Esophagus muscularis mucosa (tissue), 4 donors: Measurements from ENCODE around the gene KCNQ2. TPM values are rescaled to one million over a fixed set of nuclear protein-coding genes. Genes with fewer than 3 reads are reported as not detected.

Experiments used
- DNase-seq: peaks from one replicate; pipeline ENCODE4 v3.0.0-alpha.2; 2017; ENCODE audit errors: extremely low spot score
- H3K27ac ChIP-seq, 4 donors: fragments of 200-600 bp; sonication (generic); replicated peaks in 1 of 4; 1 replicate in 3 of 4; 2 replicates in 1 of 4; pipeline ENCODE4 v1.5.1; 2016 to 2019; ENCODE audit warnings: mild to moderate bottlenecking in 1 of 4
- H3K27me3 ChIP-seq, 4 donors: fragments of 200-600 bp; sonication (generic); one replicate each; pipeline versions ENCODE4 v1.5.1 to v1.6.0; 2016 to 2019
- H3K36me3 ChIP-seq, 4 donors: fragments of 200-600 bp; sonication (generic); one replicate each; pipeline ENCODE4 v1.5.1; 2016 to 2019
- H3K4me1 ChIP-seq, 4 donors: fragments of 200-600 bp; sonication (generic); one replicate each; pipeline ENCODE4 v1.5.1; 2016 to 2019
- H3K4me3 ChIP-seq, 4 donors: fragments of 200-600 bp; sonication (generic); 1 replicate in 2 of 4; 2 replicates in 2 of 4; pipeline ENCODE4 v1.5.1; 2016 to 2019; ENCODE audit warnings: mild to moderate bottlenecking in 4 of 4, moderate library complexity in 1 of 4
- H3K9me3 ChIP-seq, 4 donors: fragments of 200-600 bp; sonication (generic); 1 replicate in 3 of 4; 2 replicates in 1 of 4; pipeline ENCODE4 v1.5.1; 2016 to 2019
- EP300 ChIP-seq: sonication (generic); formaldehyde crosslinking; IDR thresholded peaks from one replicate; pipeline ENCODE4 v1.6.1; 2017; ENCODE audit warnings: antibody characterized with exemption
- POLR2A ChIP-seq: fragments of 450-650 bp; IDR thresholded peaks from one replicate; pipeline ENCODE4 v1.6.1; 2017; ENCODE audit warnings: antibody characterized with exemption, moderate library complexity, mild to moderate bottlenecking, low read depth
- POLR2AphosphoS5 ChIP-seq, 2 donors: sonication (generic); formaldehyde crosslinking; IDR thresholded peaks; one replicate each; pipeline ENCODE4 v1.6.1; 2017; ENCODE audit warnings: antibody characterized with exemption in 2 of 2
- WGBS: methylation state at CpG from one replicate; pipeline ENCODE4 v1.1.5; 2018; 5-methylcytosine and 5-hydroxymethylcytosine counted together
- intact Hi-C: fragments of 100-400 bp; cut with DNase I; formaldehyde crosslinking; loops from one replicate; pipeline ENCODE4 v1.15.1; 2023
- total RNA-seq, 4 donors: library from RNA; depleted of rRNA; stranded (reverse); fragments of >200 nt; gene quantifications; one replicate each; pipeline versions ENCODE4 v1.1.0 to v1.2.1, GENCODE V29; 2016
- TF ChIP-seq, protein P1 (sequence below), 3 experiments: fragments of 200-600 bp in 2 of 3; fragments of 450-650 bp in 1 of 3; sonication (generic) in 2 of 3; IDR thresholded peaks; one replicate each; pipeline ENCODE4 v1.5.1; 2017 to 2019; ENCODE audit warnings: antibody characterized with exemption in 3 of 3, mild to moderate bottlenecking in 2 of 3, moderate library complexity in 1 of 3

The KCNQ2 gene
- total RNA-seq, 4 donors from 2014 or later = 0.11 to 1.6 (median 0.50) TPM; not detected in 1

DNA sequence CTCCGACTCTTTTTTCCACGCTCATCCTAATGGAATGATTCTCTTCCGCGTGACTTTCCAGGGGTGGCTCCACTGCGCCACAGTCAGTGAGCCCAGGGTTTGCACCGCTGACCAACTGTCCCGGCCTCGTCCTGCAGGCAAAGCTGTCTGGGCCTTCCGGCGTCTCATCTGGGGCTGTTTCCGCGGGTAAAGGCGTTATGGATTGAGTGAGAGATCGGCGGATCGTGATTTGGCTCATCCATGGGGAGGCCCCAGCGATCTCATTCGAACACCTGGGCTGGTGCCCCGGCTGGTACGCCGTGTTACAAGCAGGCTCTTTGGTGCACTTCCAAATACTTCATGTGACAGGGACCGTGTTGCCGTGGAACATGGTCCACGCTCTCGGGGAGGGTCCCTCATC lies 47.8 kb downstream of the KCNQ2 start:
- H3K9me3 ChIP-seq = peaks cover 0 to 6% (median 0%) of the 10 kb centered on the region in 4 donors
- WGBS = 96% methylated on average over 14 of the region's 25 CpGs
- TF ChIP-seq POLR2A (no peak), EP300 (no peak), POLR2AphosphoS5 (IDR thresholded peaks at IDR 0.05) (no peak)
- TF ChIP-seq, protein P1, sequence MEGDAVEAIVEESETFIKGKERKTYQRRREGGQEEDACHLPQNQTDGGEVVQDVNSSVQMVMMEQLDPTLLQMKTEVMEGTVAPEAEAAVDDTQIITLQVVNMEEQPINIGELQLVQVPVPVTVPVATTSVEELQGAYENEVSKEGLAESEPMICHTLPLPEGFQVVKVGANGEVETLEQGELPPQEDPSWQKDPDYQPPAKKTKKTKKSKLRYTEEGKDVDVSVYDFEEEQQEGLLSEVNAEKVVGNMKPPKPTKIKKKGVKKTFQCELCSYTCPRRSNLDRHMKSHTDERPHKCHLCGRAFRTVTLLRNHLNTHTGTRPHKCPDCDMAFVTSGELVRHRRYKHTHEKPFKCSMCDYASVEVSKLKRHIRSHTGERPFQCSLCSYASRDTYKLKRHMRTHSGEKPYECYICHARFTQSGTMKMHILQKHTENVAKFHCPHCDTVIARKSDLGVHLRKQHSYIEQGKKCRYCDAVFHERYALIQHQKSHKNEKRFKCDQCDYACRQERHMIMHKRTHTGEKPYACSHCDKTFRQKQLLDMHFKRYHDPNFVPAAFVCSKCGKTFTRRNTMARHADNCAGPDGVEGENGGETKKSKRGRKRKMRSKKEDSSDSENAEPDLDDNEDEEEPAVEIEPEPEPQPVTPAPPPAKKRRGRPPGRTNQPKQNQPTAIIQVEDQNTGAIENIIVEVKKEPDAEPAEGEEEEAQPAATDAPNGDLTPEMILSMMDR (IDR thresholded peaks at IDR 0.05) = no peak
- no peak for DNase-seq
- no peaks in the 10 kb centered on the region for H3K4me1 ChIP-seq
- peaks cover 0 to 72% (median 0%) of the 10 kb centered on the region in 4 donors for H3K27me3 ChIP-seq
- no peak overlapping the region for H3K27ac ChIP-seq
- intact Hi-C loops = no loop called here
- H3K4me3 ChIP-seq = no peak overlapping the region
- H3K36me3 ChIP-seq = no peaks in the 10 kb centered on the region

DNA sequence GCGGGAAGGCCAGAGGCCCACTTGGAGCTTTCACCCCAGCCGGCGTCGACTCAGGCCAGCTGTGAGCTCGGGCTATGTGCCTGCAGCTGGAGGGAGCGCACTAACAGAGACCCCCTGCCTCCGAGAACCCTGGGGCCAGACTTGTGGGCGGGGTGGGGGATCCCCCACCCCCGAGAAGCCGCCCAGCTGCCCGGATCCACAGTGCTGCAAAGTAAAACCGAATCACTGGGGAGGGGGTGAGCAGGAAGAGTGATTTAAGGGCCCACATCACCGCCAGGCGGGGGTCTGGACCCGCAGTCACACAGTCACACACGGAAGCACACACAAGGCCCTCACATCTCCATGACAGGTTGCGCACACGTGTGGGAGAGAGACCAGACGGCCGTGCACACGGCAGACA lies 48.7 kb downstream of the KCNQ2 start:
- H3K27me3 ChIP-seq = peaks cover 0 to 72% (median 0%) of the 10 kb centered on the region in 4 donors
- H3K27ac ChIP-seq = no peak overlapping the region
- H3K9me3 ChIP-seq = peaks cover 0 to 6% (median 0%) of the 10 kb centered on the region in 4 donors
- TF ChIP-seq, protein P1 (IDR thresholded peaks at IDR 0.05) = no peak
- no peak for TF ChIP-seq EP300
- no peak for TF ChIP-seq POLR2A
- TF ChIP-seq POLR2AphosphoS5 (IDR thresholded peaks at IDR 0.05) = no peak
- H3K36me3 ChIP-seq = no peaks in the 10 kb centered on the region
- no peaks in the 10 kb centered on the region for H3K4me1 ChIP-seq
- DNase-seq = no peak
- 69% methylated on average over 19 of the region's 21 CpGs for WGBS
- intact Hi-C loops = no loop called here
- H3K4me3 ChIP-seq = no peak overlapping the region

DNA sequence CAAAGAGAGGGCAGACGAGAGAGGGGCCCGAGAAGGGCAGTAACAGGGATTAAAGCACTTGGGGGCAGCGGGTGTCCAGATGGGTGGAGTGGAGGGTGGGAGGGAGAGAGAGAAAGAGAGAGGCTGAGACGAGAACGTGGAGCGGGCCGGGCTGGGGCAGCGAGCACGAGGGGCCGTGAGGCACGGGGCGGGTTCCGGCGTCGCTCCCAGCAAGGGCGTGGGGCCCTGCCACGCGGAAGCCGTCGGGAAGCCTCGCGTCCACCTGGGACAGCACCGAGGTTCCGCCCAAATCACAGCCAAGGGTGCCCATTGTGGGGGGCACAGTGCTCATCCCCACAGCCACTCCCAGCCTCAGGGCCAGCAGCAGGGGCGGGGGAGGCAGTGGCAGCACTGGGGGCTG lies 49.8 kb downstream of the KCNQ2 start:
- 88% methylated on average over 24 of the region's 25 CpGs for WGBS
- Histone ChIP-seq H3K4me3 (no peak overlapping the region), H3K27me3 (peaks cover 0 to 72% (median 0%) of the 10 kb centered on the region in 4 donors), H3K4me1 (no peaks in the 10 kb centered on the region), H3K9me3 (peaks cover 0 to 6% (median 0%) of the 10 kb centered on the region in 4 donors), H3K27ac (no peak overlapping the region), H3K36me3 (no peaks in the 10 kb centered on the region)
- TF ChIP-seq POLR2AphosphoS5 (IDR thresholded peaks at IDR 0.05) = no peak
- TF ChIP-seq POLR2A = no peak
- TF ChIP-seq EP300 = no peak
- TF ChIP-seq, protein P1 (IDR thresholded peaks at IDR 0.05) = no peak
- no peak for DNase-seq
- intact Hi-C loops = no loop called here

DNA sequence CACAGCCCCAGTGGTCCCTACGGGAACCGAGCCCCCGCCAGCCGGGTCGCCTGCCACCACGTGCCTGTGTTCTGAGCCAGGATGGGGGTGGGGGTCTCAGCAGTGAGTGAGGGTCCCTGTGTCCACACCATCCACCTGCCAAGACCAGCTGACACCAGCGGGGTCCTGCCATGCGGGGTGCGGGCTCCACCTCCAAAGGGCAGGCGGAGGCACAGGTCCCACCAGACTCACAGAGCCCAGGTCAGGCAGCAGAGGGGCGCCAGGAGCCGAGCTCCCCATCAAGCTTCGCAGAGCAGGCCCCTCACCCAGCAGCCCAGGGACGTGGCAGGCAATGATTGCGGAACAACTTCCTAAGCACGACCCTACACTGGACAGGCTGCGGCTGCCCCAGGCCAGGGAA lies 50.5 kb downstream of the KCNQ2 start:
- Histone ChIP-seq H3K36me3 (no peaks in the 10 kb centered on the region), H3K9me3 (peaks cover 0 to 6% (median 0%) of the 10 kb centered on the region in 4 donors), H3K4me1 (no peaks in the 10 kb centered on the region), H3K27ac (no peak overlapping the region), H3K27me3 (peaks cover 0 to 76% (median 0%) of the 10 kb centered on the region in 4 donors), H3K4me3 (no peak overlapping the region)
- intact Hi-C loops = no loop called here
- no CpG with 5 or more reads among the region's 17 CpGs for WGBS
- no peak for DNase-seq
- TF ChIP-seq POLR2AphosphoS5 (IDR thresholded peaks at IDR 0.05) (no peak), EP300 (no peak)

DNA sequence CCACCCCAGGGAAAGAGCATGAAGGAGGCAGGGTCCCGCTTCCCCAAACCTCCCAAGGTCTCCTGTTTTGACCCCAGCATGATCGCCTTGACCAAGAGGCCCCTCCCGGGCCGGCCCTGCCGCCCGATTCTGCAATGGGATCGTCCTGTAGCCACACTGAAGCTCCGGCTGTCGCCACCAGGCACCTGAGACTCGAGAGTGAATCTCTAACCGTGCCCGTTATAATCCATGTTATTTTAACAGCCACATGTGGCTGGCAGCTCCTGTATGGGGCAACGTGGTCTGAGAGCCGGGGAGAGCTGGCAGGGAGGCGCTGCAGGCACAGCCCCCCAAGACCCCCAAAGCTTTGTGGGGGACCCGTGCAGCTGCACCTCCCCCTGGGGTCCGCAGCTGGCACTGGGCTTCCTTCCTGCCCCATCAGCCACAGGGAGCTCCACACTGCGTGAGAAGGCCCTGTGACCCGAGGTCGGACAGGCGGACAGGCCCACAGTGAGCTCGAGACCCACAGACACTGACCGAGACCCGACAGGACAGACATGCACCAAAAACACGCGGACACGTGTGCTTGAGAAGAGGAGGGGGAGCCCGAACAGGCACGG lies 51.3 kb downstream of the KCNQ2 start:
- TF ChIP-seq, protein P1 (IDR thresholded peaks at IDR 0.05) = no peak
- TF ChIP-seq POLR2A (no peak), EP300 (no peak), POLR2AphosphoS5 (IDR thresholded peaks at IDR 0.05) (no peak)
- peaks cover 0 to 6% (median 0%) of the 10 kb centered on the region in 4 donors for H3K9me3 ChIP-seq
- 79% methylated on average over 27 of the region's 29 CpGs for WGBS
- H3K36me3 ChIP-seq = no peaks in the 10 kb centered on the region
- intact Hi-C loops = no loop called here
- H3K4me1 ChIP-seq = no peaks in the 10 kb centered on the region
- no peak for DNase-seq
- no peak overlapping the region for H3K27ac ChIP-seq
- H3K27me3 ChIP-seq = peaks cover 0 to 83% (median 0%) of the 10 kb centered on the region in 4 donors
- no peak overlapping the region for H3K4me3 ChIP-seq
